Ascending aorta (tissue), 2 donors: ENCODE results near the gene EMILIN2. TPM values are rescaled to one million over a fixed set of nuclear protein-coding genes. Genes with fewer than 3 reads are reported as not detected.
A peak's percentile ranks its signal among the peaks of the same experiment; 100 is the strongest.
"Not testable (repeated sequence)": the region's sequence is repeated elsewhere in the genome, so short reads cannot be mapped to it uniquely, and the experiment has no call there.

Experiments used
- DNase-seq, 2 donors: peaks; one replicate each; pipeline ENCODE4 v3.0.0-alpha.2; 2019; ENCODE audit warnings: low spot score in 2 of 2
- H3K27ac ChIP-seq, 2 donors: fragments of 200-600 bp; sonication (generic); one replicate each; pipeline ENCODE4 v1.5.1; 2016 to 2017; ENCODE audit warnings: mild to moderate bottlenecking in 1 of 2
- H3K27me3 ChIP-seq: fragments of 200-600 bp; sonication (generic); one replicate; pipeline ENCODE4 v1.5.1; 2017
- H3K36me3 ChIP-seq, 2 donors: fragments of 200-600 bp; sonication (generic); one replicate each; pipeline ENCODE4 v1.5.1; 2016
- H3K4me1 ChIP-seq, 2 donors: fragments of 200-600 bp; sonication (generic); one replicate each; pipeline ENCODE4 v1.5.1; 2016 to 2017; ENCODE audit warnings: mild to moderate bottlenecking in 1 of 2
- H3K4me3 ChIP-seq, 2 donors: fragments of 200-600 bp; sonication (generic); one replicate each; pipeline ENCODE4 v1.5.1; 2016 to 2017; ENCODE audit warnings: mild to moderate bottlenecking in 1 of 2
- H3K9me3 ChIP-seq, 2 donors: fragments of 200-600 bp; sonication (generic); one replicate each; pipeline ENCODE4 v1.5.1; 2016
- CTCF ChIP-seq, 3 experiments: fragments of 200-600 bp in 2 of 3; fragments of 450-650 bp in 1 of 3; sonication (generic) in 2 of 3; IDR thresholded peaks; one replicate each; pipeline ENCODE4 v1.5.1; 2016 to 2019; ENCODE audit warnings: antibody characterized with exemption in 3 of 3, mild to moderate bottlenecking in 1 of 3, moderate library complexity in 1 of 3
- intact Hi-C: fragments of 100-400 bp; cut with DNase I; formaldehyde crosslinking; loops from one replicate; pipeline ENCODE4 v1.15.1; 2023
- total RNA-seq: library from RNA; depleted of rRNA; stranded (reverse); fragments of >200 nt; gene quantifications from one replicate; pipeline ENCODE4 v1.1.0, GENCODE V29; 2016

Gene EMILIN2
- total RNA-seq, 1 donor from 2014 or later: 22.4 TPM

GRCh38 chr18:2823202-2823601 is 23.6 kb upstream of the EMILIN2 start:
- Histone ChIP-seq H3K4me1 (no peaks in the 10 kb centered on the region), H3K4me3 (no peak overlapping the region), H3K27ac (no peak overlapping the region), H3K27me3 (no peaks in the 10 kb centered on the region), H3K9me3 (no peaks in the 10 kb centered on the region), H3K36me3 (no peaks in the 10 kb centered on the region)
- no peak for DNase-seq
- intact Hi-C loops: no loop called here
- no peak for TF ChIP-seq CTCF (IDR thresholded peaks at IDR 0.05)

GRCh38 chr18:2823966-2824365 is 22.8 kb upstream of the EMILIN2 start:
- intact Hi-C loops: no loop called here
- no peaks in the 10 kb centered on the region for H3K27me3 ChIP-seq
- no peaks in the 10 kb centered on the region for H3K9me3 ChIP-seq
- no peak for DNase-seq
- TF ChIP-seq CTCF (IDR thresholded peaks at IDR 0.05): no peak
- no peaks in the 10 kb centered on the region for H3K4me1 ChIP-seq
- no peak overlapping the region for H3K4me3 ChIP-seq
- no peak overlapping the region for H3K27ac ChIP-seq
- H3K36me3 ChIP-seq: no peaks in the 10 kb centered on the region

GRCh38 chr18:2824865-2825264 is 21.9 kb upstream of the EMILIN2 start:
- DNase-seq: no peak
- Histone ChIP-seq H3K27me3 (no peaks in the 10 kb centered on the region), H3K4me3 (no peak overlapping the region), H3K9me3 (no peaks in the 10 kb centered on the region), H3K4me1 (no peaks in the 10 kb centered on the region), H3K36me3 (no peaks in the 10 kb centered on the region), H3K27ac (no peak overlapping the region)
- no peak for TF ChIP-seq CTCF (IDR thresholded peaks at IDR 0.05)
- intact Hi-C loops: no loop called here

GRCh38 chr18:2825613-2826175 is 21.1 kb upstream of the EMILIN2 start:
- DNase-seq: no peak
- H3K4me3 ChIP-seq: no peak overlapping the region
- no peak for TF ChIP-seq CTCF (IDR thresholded peaks at IDR 0.05)
- no peaks in the 10 kb centered on the region for H3K27me3 ChIP-seq
- H3K9me3 ChIP-seq: no peaks in the 10 kb centered on the region
- no peak overlapping the region for H3K27ac ChIP-seq
- no peaks in the 10 kb centered on the region for H3K4me1 ChIP-seq
- H3K36me3 ChIP-seq: no peaks in the 10 kb centered on the region
- intact Hi-C loops: no loop called here

GRCh38 chr18:2826581-2826980 is 20.2 kb upstream of the EMILIN2 start:
- Histone ChIP-seq H3K9me3 (no peaks in the 10 kb centered on the region), H3K4me3 (no peak overlapping the region), H3K36me3 (no peaks in the 10 kb centered on the region), H3K4me1 (no peaks in the 10 kb centered on the region), H3K27ac (peak overlapping the region in 1 of 2 donors; percentile 27), H3K27me3 (no peaks in the 10 kb centered on the region)
- TF ChIP-seq CTCF (IDR thresholded peaks at IDR 0.05): no peak
- intact Hi-C loops: no loop called here
- no peak for DNase-seq

- Histone ChIP-seq H3K4me1 (no peaks in the 10 kb centered on the region), H3K27me3 (no peaks in the 10 kb centered on the region), H3K27ac (peak overlapping the region in 1 of 2 donors; percentile 27), H3K9me3 (no peaks in the 10 kb centered on the region), H3K36me3 (no peaks in the 10 kb centered on the region), H3K4me3 (no peak overlapping the region)
- intact Hi-C loops: no loop called here
- DNase-seq: no peak
- no peak for TF ChIP-seq CTCF (IDR thresholded peaks at IDR 0.05)
Measured at GRCh38 chr18:2827061-2827460, 19.7 kb upstream of the EMILIN2 start.

- H3K27ac ChIP-seq, H3K36me3 ChIP-seq, H3K9me3 ChIP-seq, DNase-seq, intact Hi-C loops, H3K4me3 ChIP-seq, H3K4me1 ChIP-seq, H3K27me3 ChIP-seq: not testable (repeated sequence)
Measured at GRCh38 chr18:2836118-2836517, 10.7 kb upstream of the EMILIN2 start.

- DNase-seq, H3K4me3 ChIP-seq, H3K4me1 ChIP-seq, H3K27ac ChIP-seq, H3K27me3 ChIP-seq, H3K9me3 ChIP-seq, H3K36me3 ChIP-seq, intact Hi-C loops: not testable (repeated sequence)
Measured at GRCh38 chr18:2837290-2837689, 9.5 kb upstream of the EMILIN2 start.
